ENCODE measurements around the gene MISP3.

The MISP3 gene

GRCh38 chr19:14054099-14054498, 18.5 kb upstream of the MISP3 start:
- DNase-seq = no peak

GRCh38 chr19:14054721-14055120, 17.9 kb upstream of the MISP3 start:
- DNase-seq = no peak

- no peak for DNase-seq
Observed at GRCh38 chr19:14055396-14055795, 17.2 kb upstream of the MISP3 start.

- no peak for DNase-seq
Observed at GRCh38 chr19:14056069-14056666, 16.4 kb upstream of the MISP3 start.

GRCh38 chr19:14056741-14057356, 15.7 kb upstream of the MISP3 start:
- no peak for DNase-seq

GRCh38 chr19:14058182-14059092, 14.1 kb upstream of the MISP3 start:
- DNase-seq = no peak

- no peak for DNase-seq
Observed at GRCh38 chr19:14059093-14059480, 13.5 kb upstream of the MISP3 start.

- no peak for DNase-seq
Observed at GRCh38 chr19:14059652-14060155, 12.9 kb upstream of the MISP3 start.

GRCh38 chr19:14061081-14061749, 11.4 kb upstream of the MISP3 start:
- DNase-seq = no peak

- DNase-seq = no peak
Observed at GRCh38 chr19:14061751-14062557, 10.6 kb upstream of the MISP3 start, which contains the start of gene PALM3. TSS of gene PALM3 (minus strand) at chr19:14062076. CDS start at chr19:14061980, 96 bp downstream.

- DNase-seq = no peak
Observed at GRCh38 chr19:14062558-14062855, 10.1 kb upstream of the MISP3 start.

- no peak for DNase-seq
Observed at GRCh38 chr19:14063105-14063504, 9.5 kb upstream of the MISP3 start.

- no peak for DNase-seq
Observed at GRCh38 chr19:14066134-14066533, 6.5 kb upstream of the MISP3 start.

- no peak for DNase-seq
Observed at GRCh38 chr19:14070268-14071050, 2.1 kb upstream of the MISP3 start.

- peak; percentile 56 to 75 for DNase-seq
Observed at GRCh38 chr19:14073261-14073924, 807 bp downstream of the MISP3 start.

GRCh38 chr19:14073925-14074838, 1.6 kb downstream of the MISP3 start:
- DNase-seq = peak; percentile 28 to 59

- DNase-seq = peak; percentile 82 to 93
Observed at GRCh38 chr19:14078411-14078810, 5.8 kb downstream of the MISP3 start.

- peak; percentile 100 for DNase-seq
Observed at GRCh38 chr19:14080887-14081796, 8.6 kb downstream of the MISP3 start.
